ENCODE results near the gene PPT2. TPM values are rescaled to one million over a fixed set of nuclear protein-coding genes. Genes with fewer than 3 reads are reported as not detected.

The PPT2 gene
- total RNA-seq, 1 donor from 2014 or later, result 40.8 TPM

DNA sequence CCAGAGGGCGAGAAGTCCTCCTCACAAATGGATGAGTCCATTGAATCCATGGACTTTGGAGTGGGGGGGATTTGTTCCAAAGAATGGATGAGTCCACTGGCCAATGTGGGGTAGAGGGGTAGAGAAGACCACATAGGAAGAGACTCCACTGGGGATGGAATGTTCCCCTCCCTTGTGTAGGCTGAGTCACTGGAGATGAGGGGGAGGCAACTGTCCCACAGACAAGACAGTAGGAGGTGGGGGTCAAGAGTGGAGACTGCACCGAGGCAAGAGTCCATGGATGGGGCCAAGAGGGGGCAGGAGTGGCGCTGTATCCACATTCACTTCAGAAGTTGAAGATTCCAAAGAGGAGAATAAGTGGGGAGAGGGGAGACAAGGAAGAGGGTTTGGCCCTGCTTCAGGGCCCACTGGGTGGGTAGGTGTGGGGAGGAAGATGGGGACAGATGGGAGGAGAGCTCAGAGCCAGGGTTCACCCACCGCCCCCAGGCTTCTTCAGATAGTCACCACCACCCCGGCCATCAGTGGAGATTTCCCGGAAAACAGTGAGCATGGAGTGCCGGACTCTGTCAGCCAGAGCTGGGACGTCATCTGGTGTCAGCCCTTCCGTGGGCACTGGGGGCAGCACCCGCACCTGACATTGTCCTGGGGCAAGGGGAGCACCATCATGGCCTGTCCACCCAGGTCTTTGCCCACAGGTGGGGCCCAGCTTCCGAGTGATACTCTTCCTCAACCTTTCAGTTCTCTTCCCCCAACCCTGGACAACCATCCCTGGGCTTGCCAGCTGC, 15.1 kb downstream of the PPT2 start:
- TF ChIP-seq, protein P1, sequence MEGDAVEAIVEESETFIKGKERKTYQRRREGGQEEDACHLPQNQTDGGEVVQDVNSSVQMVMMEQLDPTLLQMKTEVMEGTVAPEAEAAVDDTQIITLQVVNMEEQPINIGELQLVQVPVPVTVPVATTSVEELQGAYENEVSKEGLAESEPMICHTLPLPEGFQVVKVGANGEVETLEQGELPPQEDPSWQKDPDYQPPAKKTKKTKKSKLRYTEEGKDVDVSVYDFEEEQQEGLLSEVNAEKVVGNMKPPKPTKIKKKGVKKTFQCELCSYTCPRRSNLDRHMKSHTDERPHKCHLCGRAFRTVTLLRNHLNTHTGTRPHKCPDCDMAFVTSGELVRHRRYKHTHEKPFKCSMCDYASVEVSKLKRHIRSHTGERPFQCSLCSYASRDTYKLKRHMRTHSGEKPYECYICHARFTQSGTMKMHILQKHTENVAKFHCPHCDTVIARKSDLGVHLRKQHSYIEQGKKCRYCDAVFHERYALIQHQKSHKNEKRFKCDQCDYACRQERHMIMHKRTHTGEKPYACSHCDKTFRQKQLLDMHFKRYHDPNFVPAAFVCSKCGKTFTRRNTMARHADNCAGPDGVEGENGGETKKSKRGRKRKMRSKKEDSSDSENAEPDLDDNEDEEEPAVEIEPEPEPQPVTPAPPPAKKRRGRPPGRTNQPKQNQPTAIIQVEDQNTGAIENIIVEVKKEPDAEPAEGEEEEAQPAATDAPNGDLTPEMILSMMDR (IDR thresholded peaks at IDR 0.05), result no peak
- Mint-ChIP-seq H3K4me3 (ENCODE audit: unreplicated experiment) (no peak overlapping the region), H3K27ac (ENCODE audit: unreplicated experiment) (peak overlapping the region; percentile 4), H3K27me3 (ENCODE audit: unreplicated experiment) (no peaks in the 10 kb centered on the region), H3K9me3 (ENCODE audit: unreplicated experiment) (no peaks in the 10 kb centered on the region), H3K4me1 (ENCODE audit: unreplicated experiment) (peaks cover 12% of the 10 kb centered on the region), H3K36me3 (ENCODE audit: unreplicated experiment) (peaks cover 42% of the 10 kb centered on the region)
- no peak for DNase-seq (ENCODE audit: extremely low spot score, unreplicated experiment)

- Mint-ChIP-seq H3K36me3 (ENCODE audit: unreplicated experiment) (peaks cover 38% of the 10 kb centered on the region), H3K27ac (ENCODE audit: unreplicated experiment) (no peak overlapping the region), H3K9me3 (ENCODE audit: unreplicated experiment) (no peaks in the 10 kb centered on the region), H3K4me1 (ENCODE audit: unreplicated experiment) (peaks cover 23% of the 10 kb centered on the region), H3K4me3 (ENCODE audit: unreplicated experiment) (no peak overlapping the region), H3K27me3 (ENCODE audit: unreplicated experiment) (no peaks in the 10 kb centered on the region)
- TF ChIP-seq, protein P1 (IDR thresholded peaks at IDR 0.05), result no peak
- no peak for DNase-seq (ENCODE audit: extremely low spot score, unreplicated experiment)
Observed at GRCh38 chr6:32170294-32170693, 16.4 kb downstream of the PPT2 start.

GRCh38 chr6:32171234-32171633, 17.3 kb downstream of the PPT2 start:
- Mint-ChIP-seq H3K27me3 (ENCODE audit: unreplicated experiment) (no peaks in the 10 kb centered on the region), H3K27ac (ENCODE audit: unreplicated experiment) (no peak overlapping the region), H3K9me3 (ENCODE audit: unreplicated experiment) (no peaks in the 10 kb centered on the region), H3K4me3 (ENCODE audit: unreplicated experiment) (no peak overlapping the region), H3K36me3 (ENCODE audit: unreplicated experiment) (peaks cover 36% of the 10 kb centered on the region), H3K4me1 (ENCODE audit: unreplicated experiment) (peaks cover 26% of the 10 kb centered on the region)
- TF ChIP-seq, protein P1 (IDR thresholded peaks at IDR 0.05), result no peak
- DNase-seq (ENCODE audit: extremely low spot score, unreplicated experiment), result no peak

DNA sequence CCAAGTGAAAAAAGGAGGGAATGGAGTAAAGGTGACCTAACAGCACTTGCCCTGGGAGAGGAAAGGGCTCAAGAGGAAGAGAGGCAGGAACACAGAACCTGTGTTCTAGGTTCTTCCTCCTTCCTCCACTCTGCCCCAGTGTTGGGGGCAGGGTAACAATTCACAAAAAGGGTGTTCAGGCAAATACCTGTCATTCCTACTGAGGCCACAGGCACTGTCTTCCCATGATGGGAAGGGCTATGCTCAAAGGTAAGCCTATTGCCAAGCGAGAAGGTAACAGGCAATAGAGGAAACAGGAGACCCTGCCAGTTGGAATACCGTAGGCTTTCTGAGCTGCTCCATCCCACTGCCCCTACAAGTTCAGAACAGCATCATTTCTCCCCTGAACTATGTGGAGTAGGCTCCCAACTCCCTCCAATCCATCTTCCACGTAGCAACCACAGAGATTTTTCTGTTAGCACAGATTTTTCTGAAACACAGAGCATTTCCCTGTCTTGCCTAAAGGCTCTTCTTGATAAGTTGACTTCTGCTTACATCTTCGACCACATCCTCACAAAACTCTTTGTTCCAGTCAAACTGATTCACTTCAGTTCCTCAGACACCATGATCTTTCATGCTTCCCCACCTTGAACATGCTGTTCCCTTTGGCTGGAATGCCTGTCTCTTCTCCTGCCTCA, 19.2 kb downstream of the PPT2 start:
- Mint-ChIP-seq H3K9me3 (ENCODE audit: unreplicated experiment) (no peaks in the 10 kb centered on the region), H3K4me3 (ENCODE audit: unreplicated experiment) (no peak overlapping the region), H3K27ac (ENCODE audit: unreplicated experiment) (peak overlapping the region; percentile 0), H3K27me3 (ENCODE audit: unreplicated experiment) (no peaks in the 10 kb centered on the region), H3K36me3 (ENCODE audit: unreplicated experiment) (peaks cover 25% of the 10 kb centered on the region), H3K4me1 (ENCODE audit: unreplicated experiment) (peaks cover 35% of the 10 kb centered on the region)
- DNase-seq (ENCODE audit: extremely low spot score, unreplicated experiment), result no peak
- TF ChIP-seq, protein P1 (IDR thresholded peaks at IDR 0.05), result no peak

DNA sequence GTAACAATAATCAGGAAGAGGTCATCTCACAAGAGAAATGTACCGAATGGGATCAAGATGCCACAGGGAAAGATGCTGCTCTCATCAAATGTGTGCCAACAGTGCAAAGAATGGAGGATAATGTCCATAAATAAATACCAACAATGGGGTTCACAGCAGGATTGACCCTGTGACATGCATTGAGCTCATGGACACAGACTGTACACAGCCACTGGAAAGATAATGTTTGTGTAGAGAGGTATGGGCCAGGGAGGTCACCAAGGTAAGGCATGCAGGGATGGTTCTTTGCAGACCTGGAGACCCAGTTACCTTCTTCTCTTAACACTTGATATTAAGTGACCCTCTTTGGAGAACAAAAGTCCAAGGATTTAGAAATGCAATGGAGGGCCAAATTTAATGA, 20.5 kb downstream of the PPT2 start:
- TF ChIP-seq, protein P1 (IDR thresholded peaks at IDR 0.05), result no peak
- peaks cover 43% of the 10 kb centered on the region for H3K4me1 Mint-ChIP-seq (ENCODE audit: unreplicated experiment)

More for the DNA sequence above, 20.5 kb downstream of the PPT2 start:
- Mint-ChIP-seq H3K9me3 (ENCODE audit: unreplicated experiment) (no peaks in the 10 kb centered on the region), H3K27ac (ENCODE audit: unreplicated experiment) (no peak overlapping the region), H3K36me3 (ENCODE audit: unreplicated experiment) (peaks cover 22% of the 10 kb centered on the region), H3K27me3 (ENCODE audit: unreplicated experiment) (no peaks in the 10 kb centered on the region), H3K4me3 (ENCODE audit: unreplicated experiment) (peak overlapping the region; percentile 90)
- no peak for DNase-seq (ENCODE audit: extremely low spot score, unreplicated experiment)
